SK-N-SH (cell line): ENCODE results near the gene RTN4RL1. TPM values are rescaled to one million over a fixed set of nuclear protein-coding genes. Genes with fewer than 3 reads are reported as not detected.

Experiments
- CTCF ChIA-PET: fragments of 300-600, 350-600 bp; formaldehyde crosslinking; extraction: SDS; loops from one replicate; lab custom pipeline; 2021; lab: Yijun Ruan, JAX
- POLR2A ChIA-PET: fragments of 350-600 bp; sonication (Branson Sonifier 250); formaldehyde crosslinking; extraction: SDS; loops from one replicate; lab custom pipeline; 2020; ENCODE audit warnings: antibody characterized with exemption, inconsistent platforms; lab: Yijun Ruan, JAX
- DNase-seq: peaks from one replicate; pipeline ENCODE4 v3.0.0; 2012
- H2AFZ ChIP-seq: fragments of 200-600 bp; sonication (generic); 2 replicates; pipeline ENCODE4 v1.8.1; 2016; ENCODE audit warnings: antibody characterized with exemption, mild to moderate bottlenecking, low read depth
- H3F3A ChIP-seq: fragments of 200-600 bp; sonication (generic); replicated peaks from 2 replicates; pipeline ENCODE3; 2016; ENCODE audit warnings: antibody characterized with exemption, mild to moderate bottlenecking; ENCODE audit not compliant: insufficient read depth
- H3K27ac ChIP-seq, 2 experiments: fragments of 200-500 bp in 1 of 2; fragments of 200-600 bp in 1 of 2; sonication (Bioruptor generic) in 1 of 2; sonication (generic), shearing (Covaris generic) in 1 of 2; 2 replicates each; pipeline versions ENCODE4 v1.5.1 to v1.6.1; 2014 to 2016; ENCODE audit warnings: low read depth in 2 of 2, inconsistent platforms in 1 of 2, low read length in 1 of 2, mild to moderate bottlenecking in 1 of 2, mixed read lengths in 1 of 2
- H3K27me3 ChIP-seq: fragments of 200-600 bp; sonication (generic), shearing (Covaris generic); 2 replicates; pipeline ENCODE4 v1.6.1; 2016; ENCODE audit warnings: mixed run types; ENCODE audit not compliant: insufficient read depth
- H3K36me3 ChIP-seq, 2 experiments: fragments of 200-500 bp in 1 of 2; fragments of 200-600 bp in 1 of 2; sonication (Bioruptor generic) in 1 of 2; sonication (generic) in 1 of 2; replicated peaks in 1 of 2; 2 replicates each; pipeline versions ENCODE3 to v1.5.1; 2014 to 2016; ENCODE audit warnings: low read length in 1 of 2, mild to moderate bottlenecking in 1 of 2; ENCODE audit not compliant: insufficient read depth in 2 of 2, control insufficient read depth in 1 of 2
- H3K4me1 ChIP-seq, 2 experiments: fragments of 200-500 bp in 1 of 2; fragments of 200-600 bp in 1 of 2; sonication (Bioruptor generic) in 1 of 2; sonication (generic), shearing (Covaris generic) in 1 of 2; 2 replicates each; pipeline versions ENCODE4 v1.5.1 to v1.6.1; 2014 to 2016; ENCODE audit warnings: low read depth in 1 of 2, low read length in 1 of 2, mixed run types in 1 of 2; ENCODE audit not compliant: insufficient read depth in 2 of 2, control insufficient read depth in 1 of 2
- H3K4me2 ChIP-seq: fragments of 200-600 bp; sonication (generic), shearing (Covaris generic); 2 replicates; pipeline ENCODE4 v1.6.1; 2017; ENCODE audit warnings: mixed run types
- H3K4me3 ChIP-seq, 2 experiments: fragments of 200-500 bp in 1 of 2; fragments of 200-600 bp in 1 of 2; sonication (Bioruptor generic) in 1 of 2; sonication (generic), shearing (Covaris generic) in 1 of 2; 2 replicates each; pipeline versions ENCODE4 v1.5.1 to v1.8.1; 2014 to 2016; ENCODE audit warnings: low read depth in 2 of 2, inconsistent platforms in 1 of 2, low read length in 1 of 2, mild to moderate bottlenecking in 1 of 2, mixed read lengths in 1 of 2, moderate library complexity in 1 of 2
- H3K79me2 ChIP-seq: fragments of 200-600 bp; sonication (generic); 2 replicates; pipeline ENCODE4 v1.8.1; 2017; ENCODE audit warnings: mild to moderate bottlenecking; ENCODE audit not compliant: insufficient read depth
- H3K9ac ChIP-seq: fragments of 200-600 bp; sonication (generic); 2 replicates; pipeline ENCODE4 v1.6.1; 2017; ENCODE audit warnings: mixed run types
- H3K9me2 ChIP-seq: fragments of 200-600 bp; sonication (generic); 2 replicates; pipeline ENCODE4 v1.6.1; 2017; ENCODE audit warnings: mixed run types
- H3K9me3 ChIP-seq: fragments of 200-600 bp; sonication (generic); 2 replicates; pipeline ENCODE4 v1.6.1; 2017; ENCODE audit warnings: mixed run types, mild to moderate bottlenecking, moderate library complexity
- H4K20me1 ChIP-seq: fragments of 200-600 bp; sonication (generic); 2 replicates; pipeline ENCODE4 v1.6.1; 2017; ENCODE audit warnings: mild to moderate bottlenecking, mixed run types; ENCODE audit not compliant: insufficient read depth
- CHD2 ChIP-seq: fragments of 150-350 bp; IDR thresholded peaks from 2 replicates; pipeline ENCODE4 v1.6.1; 2018; ENCODE audit warnings: low read length; ENCODE audit not compliant: partially characterized antibody
- ELF1 ChIP-seq: IDR thresholded peaks from 2 replicates; pipeline ENCODE4 v1.4.0; 2012
- EP300 ChIP-seq, 2 experiments: IDR thresholded peaks; 2 replicates each; pipeline versions ENCODE4 v1.4.0 to v1.6.1; 2012; ENCODE audit warnings: borderline replicate concordance in 1 of 2, low read depth in 1 of 2, low read length in 1 of 2
- EZH2phosphoT487 ChIP-seq: fragments of 200-600 bp; sonication (generic); IDR thresholded peaks from 2 replicates; pipeline ENCODE4 v1.6.1; 2017; ENCODE audit warnings: low read depth, mixed run types, mild to moderate bottlenecking, antibody characterized with exemption, moderate library complexity, borderline replicate concordance
- FOXJ3 ChIP-seq: sonication (generic); formaldehyde crosslinking; IDR thresholded peaks from 2 replicates; pipeline ENCODE4 v1.5.1; 2020; ENCODE audit warnings: mild to moderate bottlenecking, missing genetic modification reagents
- GABPA ChIP-seq: IDR thresholded peaks from 2 replicates; pipeline ENCODE4 v1.4.0; 2012; ENCODE audit warnings: low read depth, mild to moderate bottlenecking
- JUND ChIP-seq: IDR thresholded peaks from 2 replicates; pipeline ENCODE4 v1.4.0; 2012
- MXI1 ChIP-seq: IDR thresholded peaks from 2 replicates; pipeline ENCODE4 v1.6.1; 2012; ENCODE audit warnings: mild to moderate bottlenecking, low read depth, low read length, improper control_type of control experiment
- NFIC ChIP-seq: IDR thresholded peaks from 2 replicates; pipeline ENCODE4 v1.4.0; 2012; ENCODE audit warnings: borderline replicate concordance
- NRF1 ChIP-seq: IDR thresholded peaks from 2 replicates; pipeline ENCODE4 v1.6.1; 2012; ENCODE audit warnings: low read depth, mild to moderate bottlenecking, low read length
- RXRA ChIP-seq: IDR thresholded peaks from 2 replicates; pipeline ENCODE4 v1.4.0; 2012; ENCODE audit warnings: low read depth, mild to moderate bottlenecking, borderline replicate concordance
- TAF1 ChIP-seq: IDR thresholded peaks from 2 replicates; pipeline ENCODE4 v1.6.1; 2012; ENCODE audit warnings: low read depth, mild to moderate bottlenecking, low read length, moderate library complexity, borderline replicate concordance
- ZBTB33 ChIP-seq: IDR thresholded peaks from 2 replicates; pipeline ENCODE4 v1.4.0; 2012; ENCODE audit warnings: low read depth, borderline replicate concordance
- WGBS: methylation state at CpG from one replicate; pipeline ENCODE4 v1.1.6; 2017; ENCODE audit warnings: low lambda C conversion rate; 5-methylcytosine and 5-hydroxymethylcytosine counted together
- polyA plus RNA-seq, 3 experiments: library from polyadenylated mRNA; depleted of rRNA; stranded (reverse); fragments of >200 nt; gene quantifications; 2 replicates each; pipeline ENCODE4 v1.2.3, GENCODE V29; 2012
- TF ChIP-seq, protein P1 (sequence below): IDR thresholded peaks from 2 replicates; pipeline ENCODE4; 2012
- TF ChIP-seq, protein P2 (sequence below): IDR thresholded peaks from 2 replicates; pipeline ENCODE4 v1.4.0; 2012; ENCODE audit warnings: low read depth
- TF ChIP-seq, protein P3 (sequence below): fragments of 150-350 bp; IDR thresholded peaks from 2 replicates; pipeline ENCODE4 v1.6.1; 2017; ENCODE audit warnings: antibody characterized with exemption, low read length, low read depth, borderline replicate concordance
- TF ChIP-seq, protein P4 (sequence below): fragments of 200-600 bp; sonication (generic); IDR thresholded peaks from 2 replicates; pipeline ENCODE4 v1.6.1; 2017; ENCODE audit warnings: antibody characterized with exemption, mild to moderate bottlenecking, moderate library complexity

Gene RTN4RL1
- polyA plus RNA-seq, 1 of the 3 experiments (the other 2 are of a cell fraction), result 0.07 TPM

DNA sequence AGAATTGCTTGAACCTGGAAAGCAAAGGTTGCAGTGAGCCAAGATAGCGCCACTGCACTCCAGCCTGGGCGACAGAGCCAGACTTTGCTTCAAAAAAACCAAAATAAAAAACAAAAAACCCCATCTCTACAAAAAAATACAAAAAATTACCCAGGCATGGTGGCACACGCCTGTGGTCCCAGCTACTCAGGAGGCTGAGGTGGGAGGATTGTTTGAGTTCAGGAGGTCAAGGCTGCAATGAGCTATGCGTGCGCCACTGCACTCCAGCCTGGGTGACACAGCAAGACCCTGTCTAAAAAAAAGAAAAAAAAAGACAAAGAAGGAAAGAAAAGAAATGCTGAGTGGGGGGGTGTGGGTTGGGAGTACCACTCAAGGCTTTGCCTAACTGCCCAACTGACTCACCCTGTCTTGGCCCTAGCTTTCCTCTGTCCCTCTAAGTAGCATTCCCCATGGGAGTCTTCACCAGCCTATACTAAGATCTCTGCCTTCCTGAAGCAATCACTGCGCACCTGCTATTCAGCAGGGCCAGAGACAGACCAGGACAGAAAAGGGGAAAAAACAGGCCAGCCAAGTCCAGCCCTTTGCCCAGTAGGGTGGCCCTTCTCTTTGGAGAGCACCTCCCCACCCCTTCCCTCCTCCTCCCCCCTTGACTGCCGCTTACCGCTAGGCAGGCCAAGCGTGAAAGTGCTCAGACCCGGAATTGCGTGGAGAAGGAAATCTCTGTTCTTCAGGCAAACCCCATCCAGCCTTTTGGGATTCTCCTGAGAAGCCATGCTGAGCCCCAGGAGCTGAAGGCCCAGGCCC, 45.8 kb downstream of the RTN4RL1 start:
- Histone ChIP-seq H3K4me1 (peaks cover 0 to 10% of the 10 kb centered on the region in 2 experiments; a peak in 1 of 4 replicates), H3K27ac (no peak overlapping the region), H3F3A (no peaks in the 10 kb centered on the region), H3K27me3 (0 out of 2 replicates have a peak, but pooled peaks cover 16% of the 10 kb centered on the region), H3K79me2 (no peaks in the 10 kb centered on the region), H3K9me3 (no peaks in the 10 kb centered on the region), H3K36me3 (no peaks in the 10 kb centered on the region), H3K4me2 (no peak overlapping the region), H3K4me3 (no peak overlapping the region), H3K9ac (no peak overlapping the region), H4K20me1 (no peaks in the 10 kb centered on the region), H2AFZ (no peak overlapping the region), H3K9me2 (no peaks in the 10 kb centered on the region)
- WGBS, result 95% methylated on average over 10 of the region's 11 CpGs
- ChIA-PET CTCF (interaction anchor here (0.7 kb wide), 1 partner anchor 61 kb away, joined by 3 read pairs; no protein-coding TSS in a partner anchor), POLR2A (no interaction called here)
- DNase-seq, result no peak
- TF ChIP-seq, protein P1, sequence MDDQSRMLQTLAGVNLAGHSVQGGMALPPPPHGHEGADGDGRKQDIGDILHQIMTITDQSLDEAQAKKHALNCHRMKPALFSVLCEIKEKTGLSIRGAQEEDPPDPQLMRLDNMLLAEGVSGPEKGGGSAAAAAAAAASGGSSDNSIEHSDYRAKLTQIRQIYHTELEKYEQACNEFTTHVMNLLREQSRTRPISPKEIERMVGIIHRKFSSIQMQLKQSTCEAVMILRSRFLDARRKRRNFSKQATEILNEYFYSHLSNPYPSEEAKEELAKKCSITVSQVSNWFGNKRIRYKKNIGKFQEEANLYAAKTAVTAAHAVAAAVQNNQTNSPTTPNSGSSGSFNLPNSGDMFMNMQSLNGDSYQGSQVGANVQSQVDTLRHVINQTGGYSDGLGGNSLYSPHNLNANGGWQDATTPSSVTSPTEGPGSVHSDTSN, result no peak
- TF ChIP-seq, protein P2, sequence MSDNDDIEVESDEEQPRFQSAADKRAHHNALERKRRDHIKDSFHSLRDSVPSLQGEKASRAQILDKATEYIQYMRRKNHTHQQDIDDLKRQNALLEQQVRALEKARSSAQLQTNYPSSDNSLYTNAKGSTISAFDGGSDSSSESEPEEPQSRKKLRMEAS, result no peak
- no peak for TF ChIP-seq EZH2phosphoT487
- TF ChIP-seq GABPA, result no peak
- no peak for TF ChIP-seq ELF1
- TF ChIP-seq MXI1, result no peak
- TF ChIP-seq, protein P3, sequence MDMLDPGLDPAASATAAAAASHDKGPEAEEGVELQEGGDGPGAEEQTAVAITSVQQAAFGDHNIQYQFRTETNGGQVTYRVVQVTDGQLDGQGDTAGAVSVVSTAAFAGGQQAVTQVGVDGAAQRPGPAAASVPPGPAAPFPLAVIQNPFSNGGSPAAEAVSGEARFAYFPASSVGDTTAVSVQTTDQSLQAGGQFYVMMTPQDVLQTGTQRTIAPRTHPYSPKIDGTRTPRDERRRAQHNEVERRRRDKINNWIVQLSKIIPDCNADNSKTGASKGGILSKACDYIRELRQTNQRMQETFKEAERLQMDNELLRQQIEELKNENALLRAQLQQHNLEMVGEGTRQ, result no peak
- TF ChIP-seq FOXJ3 (CRISPR knock-in tag), result no peak
- no peak for TF ChIP-seq NRF1
- TF ChIP-seq EP300 (IDR thresholded peaks at IDR 0.05; ENCODE audit: borderline replicate concordance in 1 of 2, low read depth in 1 of 2, low read length in 1 of 2), result no peak
- TF ChIP-seq JUND, result no peak
- TF ChIP-seq RXRA, result no peak
- no peak for TF ChIP-seq NFIC
- TF ChIP-seq TAF1, result no peak

DNA sequence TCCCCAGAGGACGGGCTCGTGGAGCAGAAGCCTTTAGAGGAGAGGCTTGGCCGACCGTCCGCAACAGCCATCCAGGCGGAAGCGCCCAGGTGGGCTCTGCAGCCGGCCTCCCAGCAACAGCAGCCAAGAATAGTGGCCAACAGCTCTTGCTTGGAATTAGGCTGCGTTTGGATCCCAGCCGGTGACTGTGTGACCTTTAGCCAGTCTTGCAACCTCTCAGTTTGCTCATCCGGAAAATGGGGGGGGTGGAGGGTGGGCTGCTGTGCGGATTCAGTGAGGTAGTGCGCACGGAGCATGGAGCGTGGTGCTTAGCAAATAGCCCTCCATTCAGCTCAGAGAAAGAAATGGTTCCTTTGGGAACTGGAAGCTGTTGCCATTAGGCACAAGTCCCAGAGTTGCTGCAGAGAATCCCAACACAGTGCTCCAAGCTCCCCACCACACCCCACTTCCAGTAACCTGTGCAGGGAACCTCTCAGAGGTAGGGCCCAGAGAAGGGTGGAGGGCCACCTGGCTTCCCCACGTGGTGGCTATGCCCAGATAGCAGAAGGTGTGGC, 46.7 kb downstream of the RTN4RL1 start:
- CTCF ChIA-PET, result interaction anchor here (0.8 to 1.1 kb wide), 2 partner anchors 47 to 72 kb away, joined by 3 read pairs; no protein-coding TSS in a partner anchor
- TF ChIP-seq MXI1 (no peak), ZBTB33 (no peak), NRF1 (no peak), JUND (no peak), CHD2 (no peak)
- TF ChIP-seq, protein P4, sequence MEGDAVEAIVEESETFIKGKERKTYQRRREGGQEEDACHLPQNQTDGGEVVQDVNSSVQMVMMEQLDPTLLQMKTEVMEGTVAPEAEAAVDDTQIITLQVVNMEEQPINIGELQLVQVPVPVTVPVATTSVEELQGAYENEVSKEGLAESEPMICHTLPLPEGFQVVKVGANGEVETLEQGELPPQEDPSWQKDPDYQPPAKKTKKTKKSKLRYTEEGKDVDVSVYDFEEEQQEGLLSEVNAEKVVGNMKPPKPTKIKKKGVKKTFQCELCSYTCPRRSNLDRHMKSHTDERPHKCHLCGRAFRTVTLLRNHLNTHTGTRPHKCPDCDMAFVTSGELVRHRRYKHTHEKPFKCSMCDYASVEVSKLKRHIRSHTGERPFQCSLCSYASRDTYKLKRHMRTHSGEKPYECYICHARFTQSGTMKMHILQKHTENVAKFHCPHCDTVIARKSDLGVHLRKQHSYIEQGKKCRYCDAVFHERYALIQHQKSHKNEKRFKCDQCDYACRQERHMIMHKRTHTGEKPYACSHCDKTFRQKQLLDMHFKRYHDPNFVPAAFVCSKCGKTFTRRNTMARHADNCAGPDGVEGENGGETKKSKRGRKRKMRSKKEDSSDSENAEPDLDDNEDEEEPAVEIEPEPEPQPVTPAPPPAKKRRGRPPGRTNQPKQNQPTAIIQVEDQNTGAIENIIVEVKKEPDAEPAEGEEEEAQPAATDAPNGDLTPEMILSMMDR, result no peak
- TF ChIP-seq, protein P1, result no peak

More for the DNA sequence above, 46.7 kb downstream of the RTN4RL1 start:
- POLR2A ChIA-PET, result no interaction called here
- Histone ChIP-seq H3K27me3 (0 out of 2 replicates have a peak, but pooled peaks cover 16% of the 10 kb centered on the region), H2AFZ (no peak overlapping the region), H3F3A (no peaks in the 10 kb centered on the region), H3K4me2 (no peak overlapping the region), H3K27ac (no peak overlapping the region), H3K9me2 (no peaks in the 10 kb centered on the region), H4K20me1 (no peaks in the 10 kb centered on the region), H3K4me3 (no peak overlapping the region), H3K9me3 (no peaks in the 10 kb centered on the region), H3K36me3 (no peaks in the 10 kb centered on the region), H3K79me2 (no peaks in the 10 kb centered on the region), H3K9ac (no peak overlapping the region), H3K4me1 (peaks cover 0 to 10% of the 10 kb centered on the region in 2 experiments; a peak in 1 of 4 replicates)
- 90% methylated on average over 13 of the region's 16 CpGs for WGBS
- DNase-seq, result no peak
